TTC549 (cell line): ENCODE data around the gene SF3A2.

ENCODE experiments used
- FAIRE-seq: peaks from 2 replicates; lab custom pipeline; 2012; peaks lifted over from hg19 to GRCh38; lab: Jason Lieb, UNC

SF3A2 gene

GRCh38 chr19:2291185-2291751 lies 54.6 kb downstream of the SF3A2 start:
- no peak for FAIRE-seq

- FAIRE-seq = no peak
Measured at GRCh38 chr19:2294687-2295335, 58.2 kb downstream of the SF3A2 start.

- FAIRE-seq = no peak
Measured at GRCh38 chr19:2296141-2296540, 59.5 kb downstream of the SF3A2 start.
